Measurements from ENCODE around the gene HECW1.

Gene HECW1

DNA sequence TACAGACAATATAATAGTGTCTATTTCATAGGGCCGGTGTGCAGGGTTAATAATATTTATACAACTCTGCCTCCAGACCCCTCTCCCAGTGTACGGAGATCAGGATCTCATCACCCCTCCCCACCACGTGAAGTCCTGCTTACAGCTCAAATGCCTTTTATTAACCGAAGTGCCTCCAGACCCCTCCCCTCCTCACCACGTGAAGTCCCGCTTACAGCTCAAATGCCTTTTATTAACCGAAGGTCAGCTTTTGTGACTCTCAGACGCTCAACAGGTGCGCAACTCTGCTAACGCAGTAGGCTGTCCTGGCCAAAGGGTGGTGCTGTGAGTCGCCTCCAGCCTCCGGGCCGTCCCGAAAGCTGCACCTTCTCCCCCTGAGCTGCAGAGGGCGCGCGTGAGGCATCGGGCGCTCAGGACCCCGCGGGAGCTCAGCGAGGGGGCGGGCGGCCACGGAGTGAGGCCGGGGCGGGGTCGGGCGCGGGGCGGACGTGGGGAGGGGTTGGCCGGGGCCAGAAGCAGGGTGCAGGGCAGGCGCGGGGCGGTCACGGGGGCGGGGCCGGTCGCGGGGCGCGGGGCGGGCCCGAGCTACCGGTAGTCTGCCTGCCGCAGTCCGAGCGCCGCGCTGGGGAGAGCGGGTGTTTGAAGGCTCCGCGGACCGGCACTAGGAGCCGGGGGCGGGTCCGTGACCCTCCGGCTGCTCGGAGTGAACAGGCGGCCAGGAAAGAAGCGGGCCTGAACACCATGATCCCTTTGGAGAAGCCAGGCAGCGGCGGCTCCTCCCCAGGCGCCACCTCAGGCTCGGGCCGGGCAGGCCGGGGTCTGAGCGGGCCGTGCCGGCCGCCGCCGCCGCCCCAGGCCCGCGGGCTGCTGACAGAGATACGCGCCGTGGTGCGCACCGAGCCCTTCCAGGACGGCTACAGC is 470.3 kb downstream of the HECW1 start, which contains the start of gene STK17A:
Gene STK17A (plus strand): TSS at position 606 of the 921 bp plus-strand sequence. CDS start 136 bp downstream, at position 742.
- H3K27ac ChIP-seq (ENCODE audit: extremely low read depth, low read depth, low read length): peak within 1 kb of the TSS; percentile 87
- peaks cover 21% of the 10 kb centered on the region for H3K4me1 ChIP-seq (ENCODE audit: control insufficient read depth, insufficient read depth, low read length)
- POLR2A ChIA-PET: interaction anchor here (0.5 to 3.6 kb wide), 43 partner anchors 9 to 1173 kb away, joined by 3 to 62 read pairs (median 6); partner anchors contain the start of genes BLVRA, COA1, MRPL32 and MRPS24
- CTCF ChIA-PET: interaction anchor here (0.6 to 3.7 kb wide), 80 partner anchors 8 to 885 kb away, joined by 3 to 143 read pairs (median 4); partner anchors contain the start of genes BLVRA and COA1
- H3K36me3 ChIP-seq (ENCODE audit: control insufficient read depth in 2 of 2, insufficient read depth in 1 of 2, low read length in 2 of 2): no peaks in the 10 kb centered on the region
- H3K4me3 ChIP-seq (ENCODE audit: low read depth, low read length): peak within 1 kb of the TSS; percentile 82
- H3K9me3 ChIP-seq (ENCODE audit: control insufficient read depth, insufficient read depth, low read depth, low read length): no peaks in the 10 kb centered on the region
- TF ChIP-seq KLF10 (tag by site-specific recombination; IDR thresholded peaks at IDR 0.05) (peak; percentile 61; the same call in 1 of the 2 replicates), ZNF146 (tag by site-specific recombination; IDR thresholded peaks at IDR 0.05) (no peak), ZNF311 (tag by site-specific recombination; IDR thresholded peaks at IDR 0.05; ENCODE audit: borderline replicate concordance) (no peak), ZFP69B (tag by site-specific recombination; IDR thresholded peaks at IDR 0.05) (no peak), GLIS1 (tag by site-specific recombination; IDR thresholded peaks at IDR 0.05) (peak; percentile 45; the same call in 1 of the 2 replicates), ZNF660 (tag by site-specific recombination; IDR thresholded peaks at IDR 0.05) (peak; percentile 88), ZNF621 (tag by site-specific recombination; IDR thresholded peaks at IDR 0.05) (no peak), KLF8 (tag by site-specific recombination; IDR thresholded peaks at IDR 0.05) (peak; percentile 14; the same call in 1 of the 2 replicates), IKZF3 (tag by site-specific recombination; IDR thresholded peaks at IDR 0.05) (peak; percentile 54; the same call in 1 of the 2 replicates), ZEB2 (tag by site-specific recombination; IDR thresholded peaks at IDR 0.05) (peak; percentile 78; the same call in 1 of the 2 replicates), MZF1 (tag by site-specific recombination; IDR thresholded peaks at IDR 0.05; ENCODE audit: borderline replicate concordance) (no peak), KLF1 (tag by site-specific recombination; IDR thresholded peaks at IDR 0.05) (0 out of 2 replicates have a peak, but pooled peaks have one; percentile 20), ZNF677 (tag by site-specific recombination; IDR thresholded peaks at IDR 0.05) (0 out of 2 replicates have a peak, but pooled peaks have one; percentile 15), ZNF394 (tag by site-specific recombination; IDR thresholded peaks at IDR 0.05; ENCODE audit: borderline replicate concordance) (no peak), BCL11B (tag by site-specific recombination; IDR thresholded peaks at IDR 0.05; ENCODE audit: low read depth) (0 out of 2 replicates have a peak, but pooled peaks have one; percentile 33), SP2 (tag by site-specific recombination; IDR thresholded peaks at IDR 0.05) (peak; percentile 41), ZNF549 (tag by site-specific recombination; IDR thresholded peaks at IDR 0.05) (0 out of 2 replicates have a peak, but pooled peaks have one; percentile 51), ZNF2 (tag by site-specific recombination; IDR thresholded peaks at IDR 0.05) (0 out of 2 replicates have a peak, but pooled peaks have one; percentile 52), SCRT1 (tag by site-specific recombination; IDR thresholded peaks at IDR 0.05; ENCODE audit: borderline replicate concordance) (peak; percentile 100), GLIS2 (tag by site-specific recombination; IDR thresholded peaks at IDR 0.05) (peak; percentile 52; the same call in 1 of the 2 replicates), ZNF561 (tag by site-specific recombination; IDR thresholded peaks at IDR 0.05; ENCODE audit: borderline replicate concordance) (no peak), ZFHX2 (tag by site-specific recombination; conservative IDR thresholded peaks at IDR 0.05) (peak; percentile 15; the same call in 1 of the 2 replicates), ZIC2 (tag by site-specific recombination; IDR thresholded peaks at IDR 0.05) (peak; percentile 62), ZNF658 (tag by site-specific recombination; IDR thresholded peaks at IDR 0.05) (no peak), ZNF654 (tag by site-specific recombination; IDR thresholded peaks at IDR 0.05; ENCODE audit: low read depth) (peak; percentile 89), ZNF391 (tag by site-specific recombination; IDR thresholded peaks at IDR 0.05; ENCODE audit: borderline replicate concordance, low read depth) (0 out of 2 replicates have a peak, but pooled peaks have one; percentile 16)
- TF ChIP-seq, protein P1, sequence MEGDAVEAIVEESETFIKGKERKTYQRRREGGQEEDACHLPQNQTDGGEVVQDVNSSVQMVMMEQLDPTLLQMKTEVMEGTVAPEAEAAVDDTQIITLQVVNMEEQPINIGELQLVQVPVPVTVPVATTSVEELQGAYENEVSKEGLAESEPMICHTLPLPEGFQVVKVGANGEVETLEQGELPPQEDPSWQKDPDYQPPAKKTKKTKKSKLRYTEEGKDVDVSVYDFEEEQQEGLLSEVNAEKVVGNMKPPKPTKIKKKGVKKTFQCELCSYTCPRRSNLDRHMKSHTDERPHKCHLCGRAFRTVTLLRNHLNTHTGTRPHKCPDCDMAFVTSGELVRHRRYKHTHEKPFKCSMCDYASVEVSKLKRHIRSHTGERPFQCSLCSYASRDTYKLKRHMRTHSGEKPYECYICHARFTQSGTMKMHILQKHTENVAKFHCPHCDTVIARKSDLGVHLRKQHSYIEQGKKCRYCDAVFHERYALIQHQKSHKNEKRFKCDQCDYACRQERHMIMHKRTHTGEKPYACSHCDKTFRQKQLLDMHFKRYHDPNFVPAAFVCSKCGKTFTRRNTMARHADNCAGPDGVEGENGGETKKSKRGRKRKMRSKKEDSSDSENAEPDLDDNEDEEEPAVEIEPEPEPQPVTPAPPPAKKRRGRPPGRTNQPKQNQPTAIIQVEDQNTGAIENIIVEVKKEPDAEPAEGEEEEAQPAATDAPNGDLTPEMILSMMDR (tag by site-specific recombination; IDR thresholded peaks at IDR 0.05): peak; percentile 98
- TF ChIP-seq, protein P2, sequence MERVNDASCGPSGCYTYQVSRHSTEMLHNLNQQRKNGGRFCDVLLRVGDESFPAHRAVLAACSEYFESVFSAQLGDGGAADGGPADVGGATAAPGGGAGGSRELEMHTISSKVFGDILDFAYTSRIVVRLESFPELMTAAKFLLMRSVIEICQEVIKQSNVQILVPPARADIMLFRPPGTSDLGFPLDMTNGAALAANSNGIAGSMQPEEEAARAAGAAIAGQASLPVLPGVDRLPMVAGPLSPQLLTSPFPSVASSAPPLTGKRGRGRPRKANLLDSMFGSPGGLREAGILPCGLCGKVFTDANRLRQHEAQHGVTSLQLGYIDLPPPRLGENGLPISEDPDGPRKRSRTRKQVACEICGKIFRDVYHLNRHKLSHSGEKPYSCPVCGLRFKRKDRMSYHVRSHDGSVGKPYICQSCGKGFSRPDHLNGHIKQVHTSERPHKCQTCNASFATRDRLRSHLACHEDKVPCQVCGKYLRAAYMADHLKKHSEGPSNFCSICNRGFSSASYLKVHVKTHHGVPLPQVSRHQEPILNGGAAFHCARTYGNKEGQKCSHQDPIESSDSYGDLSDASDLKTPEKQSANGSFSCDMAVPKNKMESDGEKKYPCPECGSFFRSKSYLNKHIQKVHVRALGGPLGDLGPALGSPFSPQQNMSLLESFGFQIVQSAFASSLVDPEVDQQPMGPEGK (tag by site-specific recombination; IDR thresholded peaks at IDR 0.05): no peak; the same call in 1 of the 2 replicates
- TF ChIP-seq, protein P3, sequence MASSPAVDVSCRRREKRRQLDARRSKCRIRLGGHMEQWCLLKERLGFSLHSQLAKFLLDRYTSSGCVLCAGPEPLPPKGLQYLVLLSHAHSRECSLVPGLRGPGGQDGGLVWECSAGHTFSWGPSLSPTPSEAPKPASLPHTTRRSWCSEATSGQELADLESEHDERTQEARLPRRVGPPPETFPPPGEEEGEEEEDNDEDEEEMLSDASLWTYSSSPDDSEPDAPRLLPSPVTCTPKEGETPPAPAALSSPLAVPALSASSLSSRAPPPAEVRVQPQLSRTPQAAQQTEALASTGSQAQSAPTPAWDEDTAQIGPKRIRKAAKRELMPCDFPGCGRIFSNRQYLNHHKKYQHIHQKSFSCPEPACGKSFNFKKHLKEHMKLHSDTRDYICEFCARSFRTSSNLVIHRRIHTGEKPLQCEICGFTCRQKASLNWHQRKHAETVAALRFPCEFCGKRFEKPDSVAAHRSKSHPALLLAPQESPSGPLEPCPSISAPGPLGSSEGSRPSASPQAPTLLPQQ (tag by site-specific recombination; IDR thresholded peaks at IDR 0.05): no peak
- TF ChIP-seq, protein P4, sequence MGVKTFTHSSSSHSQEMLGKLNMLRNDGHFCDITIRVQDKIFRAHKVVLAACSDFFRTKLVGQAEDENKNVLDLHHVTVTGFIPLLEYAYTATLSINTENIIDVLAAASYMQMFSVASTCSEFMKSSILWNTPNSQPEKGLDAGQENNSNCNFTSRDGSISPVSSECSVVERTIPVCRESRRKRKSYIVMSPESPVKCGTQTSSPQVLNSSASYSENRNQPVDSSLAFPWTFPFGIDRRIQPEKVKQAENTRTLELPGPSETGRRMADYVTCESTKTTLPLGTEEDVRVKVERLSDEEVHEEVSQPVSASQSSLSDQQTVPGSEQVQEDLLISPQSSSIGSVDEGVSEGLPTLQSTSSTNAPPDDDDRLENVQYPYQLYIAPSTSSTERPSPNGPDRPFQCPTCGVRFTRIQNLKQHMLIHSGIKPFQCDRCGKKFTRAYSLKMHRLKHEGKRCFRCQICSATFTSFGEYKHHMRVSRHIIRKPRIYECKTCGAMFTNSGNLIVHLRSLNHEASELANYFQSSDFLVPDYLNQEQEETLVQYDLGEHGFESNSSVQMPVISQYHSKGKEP (tag by site-specific recombination; IDR thresholded peaks at IDR 0.05): peak; percentile 21; the same call in 1 of the 2 replicates
